HepG2 (cell line): ENCODE measurements around the gene KIF26B. TPM values are rescaled to one million over a fixed set of nuclear protein-coding genes. Genes with fewer than 3 reads are reported as not detected.

Source experiments
- ATAC-seq: fragments of 200-7000 bp; cut with Tn5 transposase; 3 replicates; pipeline ENCODE4 v1.9.1; 2020; ENCODE audit warnings: mild to moderate bottlenecking, moderate library complexity
- BruUV-seq: library from RNA; stranded (reverse); fragments of 400-500 nt; replicated peaks from 2 replicates; lab custom pipeline; 2021; lab: Mats Ljungman, UMichigan
- CTCF ChIA-PET: fragments of 300-600 bp; formaldehyde crosslinking; extraction: SDS; loops from one replicate; lab custom pipeline; 2021; ENCODE audit warnings: low total read pairs, inconsistent platforms, low intra/inter-chr PET ratio; lab: Yijun Ruan, JAX
- POLR2A ChIA-PET: fragments of 350-600 bp; sonication (Branson Sonifier 250); formaldehyde crosslinking; loops from one replicate; lab custom pipeline; 2020; ENCODE audit warnings: antibody characterized with exemption, inconsistent platforms; lab: Yijun Ruan, JAX
- DNase-seq: peaks from one replicate; pipeline ENCODE4 v3.0.0-alpha.2; 2015; ENCODE audit warnings: low spot score
- FAIRE-seq: peaks from 3 replicates; lab custom pipeline; 2011; peaks lifted over from hg19 to GRCh38; lab: Jason Lieb, UNC
- H2AFZ ChIP-seq: one replicate; pipeline ENCODE4 v1.6.1; 2011; ENCODE audit warnings: low read length, inconsistent platforms
- H3K27ac ChIP-seq: fragments of 300-600 bp; 3 replicates; pipeline ENCODE4 v1.8.0; 2011; ENCODE audit warnings: mixed run types, mild to moderate bottlenecking, mixed read lengths, low read length, inconsistent platforms; ENCODE audit not compliant: insufficient read depth; ENCODE audit errors: extremely low read length
- H3K27me3 ChIP-seq, 2 experiments: fragments of 200-600 bp in 1 of 2; 2 replicates in 1 of 2; 3 replicates in 1 of 2; pipeline versions ENCODE4 v1.6.0 to v1.8.0; 2011; ENCODE audit warnings: low read length in 2 of 2, mild to moderate bottlenecking in 2 of 2, moderate library complexity in 2 of 2, inconsistent platforms in 1 of 2; ENCODE audit not compliant: insufficient read depth in 2 of 2, control insufficient read depth in 1 of 2
- H3K36me3 ChIP-seq, 2 experiments: fragments of 200-600 bp in 1 of 2; replicated peaks in 1 of 2; 2 replicates in 1 of 2; 3 replicates in 1 of 2; pipeline versions ENCODE4 v1.5.1 to v1.8.0; 2011; ENCODE audit warnings: low read length in 2 of 2, inconsistent platforms in 1 of 2; ENCODE audit not compliant: insufficient read depth in 2 of 2, control insufficient read depth in 1 of 2
- H3K4me1 ChIP-seq: 2 replicates; pipeline ENCODE4 v1.5.1; 2012; ENCODE audit warnings: low read length, inconsistent platforms; ENCODE audit not compliant: insufficient read depth
- H3K4me2 ChIP-seq: 2 replicates; pipeline ENCODE4 v1.6.0; 2011; ENCODE audit warnings: low read depth, low read length, inconsistent platforms
- H3K4me3 ChIP-seq, 3 experiments: fragments of 200-600 bp in 1 of 3; sonication (generic), shearing (Covaris generic) in 1 of 3; replicated peaks in 1 of 3; 2 replicates each; pipeline ENCODE4 v1.5.1; 2011 to 2016; ENCODE audit warnings: low read length in 3 of 3, inconsistent platforms in 2 of 3, low read depth in 2 of 3, mild to moderate bottlenecking in 2 of 3, control low read depth in 1 of 3, mixed read lengths in 1 of 3; ENCODE audit not compliant: insufficient read depth in 1 of 3
- H3K79me2 ChIP-seq: one replicate; pipeline ENCODE4 v1.6.1; 2011; ENCODE audit warnings: low read length, inconsistent platforms; ENCODE audit not compliant: insufficient read depth
- H3K9ac ChIP-seq: 2 replicates; pipeline ENCODE4 v1.6.0; 2011; ENCODE audit warnings: mild to moderate bottlenecking, low read depth, low read length, inconsistent platforms; ENCODE audit not compliant: insufficient read depth
- H3K9me3 ChIP-seq: 2 replicates; pipeline ENCODE4 v1.5.1; 2012; ENCODE audit warnings: mild to moderate bottlenecking, low read length
- H4K20me1 ChIP-seq: 2 replicates; pipeline ENCODE4 v1.6.0; 2011; ENCODE audit warnings: inconsistent platforms, mild to moderate bottlenecking, low read length, moderate library complexity; ENCODE audit not compliant: insufficient read depth
- BCL3 ChIP-seq: sonication (generic); formaldehyde crosslinking; IDR thresholded peaks from 2 replicates; pipeline ENCODE4 v1.5.1; 2020; ENCODE audit warnings: mild to moderate bottlenecking, missing genetic modification reagents, moderate library complexity
- DDIT3 ChIP-seq: sonication (generic); formaldehyde crosslinking; IDR thresholded peaks from 2 replicates; pipeline ENCODE4 v1.4.0; 2020; ENCODE audit warnings: mild to moderate bottlenecking, missing genetic modification reagents
- DR1 ChIP-seq: sonication (generic); formaldehyde crosslinking; IDR thresholded peaks from 2 replicates; pipeline ENCODE4 v1.8.0; 2021; ENCODE audit warnings: mild to moderate bottlenecking, missing genetic modification reagents, inconsistent platforms
- ELF4 ChIP-seq: sonication (generic); formaldehyde crosslinking; IDR thresholded peaks from 2 replicates; pipeline ENCODE4 v1.5.0; 2020; ENCODE audit warnings: missing genetic modification reagents, mild to moderate bottlenecking, moderate library complexity, borderline replicate concordance
- GABPA ChIP-seq, 2 experiments: IDR thresholded peaks; 2 replicates each; pipeline ENCODE4 v1.6.1; 2011 to 2016; ENCODE audit warnings: low read depth in 2 of 2, low read length in 1 of 2, missing biosample characterization in 1 of 2, missing genetic modification characterization in 1 of 2
- HMG20B ChIP-seq: conservative IDR thresholded peaks from 2 replicates; pipeline ENCODE4 v1.6.1; 2016; ENCODE audit warnings: missing genetic modification reagents, missing compliant biosample characterization
- HOMEZ ChIP-seq: IDR thresholded peaks from 2 replicates; pipeline ENCODE4 v1.6.1; 2016; ENCODE audit warnings: low read depth
- MAF1 ChIP-seq: sonication (generic); formaldehyde crosslinking; IDR thresholded peaks from 2 replicates; pipeline ENCODE4 v1.5.0; 2020; ENCODE audit warnings: missing genetic modification reagents, borderline replicate concordance
- MEIS1 ChIP-seq: sonication (generic); formaldehyde crosslinking; IDR thresholded peaks from 2 replicates; pipeline ENCODE4 v1.9.0; 2021; ENCODE audit warnings: mild to moderate bottlenecking, missing genetic modification reagents, moderate library complexity, borderline replicate concordance
- MXD4 ChIP-seq: IDR thresholded peaks from 2 replicates; pipeline ENCODE4 v1.6.1; 2016; ENCODE audit warnings: mild to moderate bottlenecking, missing biosample characterization, missing genetic modification reagents
- NBN ChIP-seq: fragments of 450-650 bp; conservative IDR thresholded peaks from 2 replicates; pipeline ENCODE4 v1.6.1; 2017
- SOX6 ChIP-seq, 2 experiments: fragments of 450-650 bp in 1 of 2; sonication (generic) in 1 of 2; formaldehyde crosslinking in 1 of 2; IDR thresholded peaks; 2 replicates each; pipeline versions ENCODE4 v1.4.0 to v1.6.1; 2017 to 2020; ENCODE audit warnings: antibody characterized with exemption in 1 of 2, mild to moderate bottlenecking in 1 of 2, missing genetic modification reagents in 1 of 2
- ZBTB14 ChIP-seq: sonication (generic); formaldehyde crosslinking; IDR thresholded peaks from 2 replicates; pipeline ENCODE4 v1.4.0; 2020; ENCODE audit warnings: missing genetic modification reagents
- ZNF20 ChIP-seq: sonication (generic); formaldehyde crosslinking; IDR thresholded peaks from 2 replicates; pipeline ENCODE4 v1.4.0; 2020; ENCODE audit warnings: mild to moderate bottlenecking, moderate library complexity, missing genetic modification reagents
- ZNF557 ChIP-seq: sonication (generic); formaldehyde crosslinking; IDR thresholded peaks from 2 replicates; pipeline ENCODE4 v1.4.0; 2020; ENCODE audit warnings: missing genetic modification reagents
- ZNF879 ChIP-seq: sonication (generic); formaldehyde crosslinking; IDR thresholded peaks from 2 replicates; pipeline ENCODE4 v1.8.1; 2023; ENCODE audit warnings: missing genetic modification reagents
- WGBS: methylation state at CpG from one replicate; pipeline ENCODE4 v1.1.6; 2017; ENCODE audit warnings: low lambda C conversion rate; 5-methylcytosine and 5-hydroxymethylcytosine counted together
- in situ Hi-C: cut with HindIII; loops from 2 replicates; pipeline ENCODE4 v1.10.0; 2017; ENCODE audit warnings: low pct_unique_long_range_greater_than_20kb; ENCODE audit not compliant: extremely low pct_ligation_motif_present
- intact Hi-C: fragments of 100-400 bp; cut with micrococcal nuclease; formaldehyde crosslinking; loops from one replicate; pipeline ENCODE4 v1.10.0; 2022; ENCODE audit not compliant: unreplicated experiment
- polyA plus RNA-seq, 8 experiments: library from polyadenylated mRNA; depleted of rRNA in 3 of 8; stranded (reverse) in 7 of 8; unstranded in 1 of 8; fragments of >200 nt; fragmentation: Illumina TruSeq in 4 of 8; extraction: Trizol in 4 of 8; gene quantifications; 2 replicates each; pipeline versions ENCODE4 v1.2.1 to v1.2.3, GENCODE V29; 2011 to 2016; ENCODE audit warnings: low read depth in 4 of 8, missing spikeins in 1 of 8, mixed read lengths in 1 of 8; ENCODE audit not compliant: insufficient read depth in 1 of 8
- total RNA-seq, 5 experiments: library from RNA; depleted of rRNA; stranded (reverse); fragments of >200 nt; fragmentation: Illumina TruSeq; extraction: Trizol; gene quantifications; 2 replicates each; pipeline ENCODE4 v1.2.3, GENCODE V29; 2016; ENCODE audit warnings: low read depth in 1 of 5
- TF ChIP-seq, protein P1 (sequence below): sonication (generic); formaldehyde crosslinking; IDR thresholded peaks from 2 replicates; pipeline ENCODE4 v1.4.0; 2020; ENCODE audit warnings: low read depth, mild to moderate bottlenecking, missing genetic modification reagents
- TF ChIP-seq, protein P2 (sequence below): sonication (generic); formaldehyde crosslinking; IDR thresholded peaks from 2 replicates; pipeline ENCODE4 v1.5.0; 2020; ENCODE audit warnings: missing genetic modification reagents

The KIF26B gene
- total and polyA plus RNA-seq, 2 of the 13 experiments (the other 11 are each of a cell fraction or from before 2014, with no cell fraction given): 0.08 to 0.09 TPM

DNA sequence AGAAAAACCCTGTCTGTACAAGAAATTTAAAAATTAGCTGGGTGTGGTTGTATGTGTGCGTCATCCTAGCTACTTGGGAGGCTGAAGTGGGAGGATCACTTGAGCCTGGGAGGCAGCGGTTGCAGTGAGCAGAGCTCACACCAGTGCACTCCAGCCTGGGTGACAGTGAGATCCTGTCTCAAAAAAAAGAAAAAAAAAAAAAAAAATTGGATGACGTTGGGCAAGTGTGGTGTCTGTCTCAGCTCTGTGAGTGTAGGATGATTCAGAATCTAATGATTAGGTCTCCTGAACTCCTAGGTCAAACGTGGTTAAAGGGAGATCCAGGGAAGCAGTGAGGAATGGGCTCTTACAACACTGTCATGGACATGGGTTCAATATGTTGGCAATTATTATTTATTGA is 435.9 kb downstream of the KIF26B start:
- H3K27ac ChIP-seq: no peak overlapping the region
- peaks cover 0 to 1% of the 10 kb centered on the region in 2 experiments; a peak in 2 of 5 replicates for H3K27me3 ChIP-seq
- ChIA-PET POLR2A (no interaction called here), CTCF (no interaction called here)
- H3K4me1 ChIP-seq: no peaks in the 10 kb centered on the region
- no peak overlapping the region for H2AFZ ChIP-seq
- BruUV-seq: no TSS peak
- no peak overlapping the region for H3K4me3 ChIP-seq
- WGBS: 48% methylated on average over 4 of the region's 4 CpGs
- H3K9ac ChIP-seq: no peak overlapping the region
- TF ChIP-seq GABPA (IDR thresholded peaks at IDR 0.05; ENCODE audit: low read depth, low read length): no peak
- TF ChIP-seq GABPA (CRISPR knock-in tag; IDR thresholded peaks at IDR 0.05; ENCODE audit: low read depth): no peak
- TF ChIP-seq MAF1 (CRISPR knock-in tag): no peak
- TF ChIP-seq NBN: no peak
- TF ChIP-seq ZNF557 (CRISPR knock-in tag): no peak
- TF ChIP-seq, protein P1, sequence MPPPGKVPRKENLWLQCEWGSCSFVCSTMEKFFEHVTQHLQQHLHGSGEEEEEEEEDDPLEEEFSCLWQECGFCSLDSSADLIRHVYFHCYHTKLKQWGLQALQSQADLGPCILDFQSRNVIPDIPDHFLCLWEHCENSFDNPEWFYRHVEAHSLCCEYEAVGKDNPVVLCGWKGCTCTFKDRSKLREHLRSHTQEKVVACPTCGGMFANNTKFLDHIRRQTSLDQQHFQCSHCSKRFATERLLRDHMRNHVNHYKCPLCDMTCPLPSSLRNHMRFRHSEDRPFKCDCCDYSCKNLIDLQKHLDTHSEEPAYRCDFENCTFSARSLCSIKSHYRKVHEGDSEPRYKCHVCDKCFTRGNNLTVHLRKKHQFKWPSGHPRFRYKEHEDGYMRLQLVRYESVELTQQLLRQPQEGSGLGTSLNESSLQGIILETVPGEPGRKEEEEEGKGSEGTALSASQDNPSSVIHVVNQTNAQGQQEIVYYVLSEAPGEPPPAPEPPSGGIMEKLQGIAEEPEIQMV (CRISPR knock-in tag): no peak
- TF ChIP-seq HMG20B: no peak
- TF ChIP-seq ZNF20: no peak
- TF ChIP-seq MEIS1 (CRISPR knock-in tag): no peak
- TF ChIP-seq BCL3 (CRISPR knock-in tag): no peak
- TF ChIP-seq SOX6 (IDR thresholded peaks at IDR 0.05): no peak
- no peak for TF ChIP-seq SOX6 (CRISPR knock-in tag; IDR thresholded peaks at IDR 0.05)
- TF ChIP-seq, protein P2, sequence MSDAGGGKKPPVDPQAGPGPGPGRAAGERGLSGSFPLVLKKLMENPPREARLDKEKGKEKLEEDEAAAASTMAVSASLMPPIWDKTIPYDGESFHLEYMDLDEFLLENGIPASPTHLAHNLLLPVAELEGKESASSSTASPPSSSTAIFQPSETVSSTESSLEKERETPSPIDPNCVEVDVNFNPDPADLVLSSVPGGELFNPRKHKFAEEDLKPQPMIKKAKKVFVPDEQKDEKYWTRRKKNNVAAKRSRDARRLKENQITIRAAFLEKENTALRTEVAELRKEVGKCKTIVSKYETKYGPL: no peak
- no peak for TF ChIP-seq ELF4 (CRISPR knock-in tag)
- TF ChIP-seq DR1 (CRISPR knock-in tag): no peak
- TF ChIP-seq ZNF879 (CRISPR knock-in tag): no peak
- TF ChIP-seq HOMEZ (CRISPR knock-in tag): no peak
- TF ChIP-seq MXD4 (CRISPR knock-in tag): no peak
- no peak for TF ChIP-seq DDIT3 (CRISPR knock-in tag)
- no peak for TF ChIP-seq ZBTB14 (CRISPR knock-in tag)
- intact Hi-C loops: no loop called here
- in situ Hi-C loops: no loop called here
- no peaks in the 10 kb centered on the region for H4K20me1 ChIP-seq
- H3K36me3 ChIP-seq: no peaks in the 10 kb centered on the region
- H3K9me3 ChIP-seq: no peaks in the 10 kb centered on the region
- no peaks in the 10 kb centered on the region for H3K79me2 ChIP-seq
- DNase-seq (no peak), FAIRE-seq (no peak), ATAC-seq (no peak)
- H3K4me2 ChIP-seq: no peak overlapping the region
